ENCODE results near the gene ARMC8. TPM values are rescaled to one million over a fixed set of nuclear protein-coding genes. Genes with fewer than 3 reads are reported as not detected.

ARMC8 gene
- total RNA-seq, 1 donor from 2014 or later = 42.5 TPM

GRCh38 chr3:138200424-138200823, 13.3 kb downstream of the ARMC8 start:
- Histone ChIP-seq H3K4me3 (ENCODE audit: low read depth, low read length) (no peak overlapping the region), H3K27me3 (ENCODE audit: control insufficient read depth, insufficient read depth, low read length) (no peaks in the 10 kb centered on the region), H3K36me3 (ENCODE audit: control insufficient read depth, insufficient read depth, low read length) (no peaks in the 10 kb centered on the region)
- TF ChIP-seq CTCF (IDR thresholded peaks at IDR 0.05; ENCODE audit: insufficient read depth, low read length, poor library complexity, severe bottlenecking) = no peak
- DNase-seq (ENCODE audit: low read depth) = no peak

GRCh38 chr3:138202945-138203701, 16.0 kb downstream of the ARMC8 start:
- no peak for DNase-seq (ENCODE audit: low read depth)
- Histone ChIP-seq H3K27me3 (ENCODE audit: control insufficient read depth, insufficient read depth, low read length) (no peaks in the 10 kb centered on the region), H3K4me3 (ENCODE audit: low read depth, low read length) (no peak overlapping the region), H3K36me3 (ENCODE audit: control insufficient read depth, insufficient read depth, low read length) (no peaks in the 10 kb centered on the region)
- TF ChIP-seq CTCF (IDR thresholded peaks at IDR 0.05; ENCODE audit: insufficient read depth, low read length, poor library complexity, severe bottlenecking) = no peak

GRCh38 chr3:138203938-138204337, 16.8 kb downstream of the ARMC8 start:
- no peak for DNase-seq (ENCODE audit: low read depth)
- Histone ChIP-seq H3K36me3 (ENCODE audit: control insufficient read depth, insufficient read depth, low read length) (no peaks in the 10 kb centered on the region), H3K4me3 (ENCODE audit: low read depth, low read length) (no peak overlapping the region), H3K27me3 (ENCODE audit: control insufficient read depth, insufficient read depth, low read length) (no peaks in the 10 kb centered on the region)
- no peak for TF ChIP-seq CTCF (IDR thresholded peaks at IDR 0.05; ENCODE audit: insufficient read depth, low read length, poor library complexity, severe bottlenecking)

GRCh38 chr3:138205527-138205926, 18.4 kb downstream of the ARMC8 start:
- no peaks in the 10 kb centered on the region for H3K27me3 ChIP-seq (ENCODE audit: control insufficient read depth, insufficient read depth, low read length)
- no peaks in the 10 kb centered on the region for H3K36me3 ChIP-seq (ENCODE audit: control insufficient read depth, insufficient read depth, low read length)
- no peak for TF ChIP-seq CTCF (IDR thresholded peaks at IDR 0.05; ENCODE audit: insufficient read depth, low read length, poor library complexity, severe bottlenecking)
- H3K4me3 ChIP-seq (ENCODE audit: low read depth, low read length) = no peak overlapping the region
- DNase-seq (ENCODE audit: low read depth) = no peak

- no peak for DNase-seq (ENCODE audit: low read depth)
- no peak overlapping the region for H3K4me3 ChIP-seq (ENCODE audit: low read depth, low read length)
- H3K27me3 ChIP-seq (ENCODE audit: control insufficient read depth, insufficient read depth, low read length) = no peaks in the 10 kb centered on the region
- no peak for TF ChIP-seq CTCF (IDR thresholded peaks at IDR 0.05; ENCODE audit: insufficient read depth, low read length, poor library complexity, severe bottlenecking)
- H3K36me3 ChIP-seq (ENCODE audit: control insufficient read depth, insufficient read depth, low read length) = no peaks in the 10 kb centered on the region
Measured at GRCh38 chr3:138206196-138206595, 19.1 kb downstream of the ARMC8 start.

GRCh38 chr3:138210528-138210927, 23.4 kb downstream of the ARMC8 start:
- Histone ChIP-seq H3K36me3 (ENCODE audit: control insufficient read depth, insufficient read depth, low read length) (no peaks in the 10 kb centered on the region), H3K27me3 (ENCODE audit: control insufficient read depth, insufficient read depth, low read length) (no peaks in the 10 kb centered on the region), H3K4me3 (ENCODE audit: low read depth, low read length) (no peak overlapping the region)
- no peak for TF ChIP-seq CTCF (IDR thresholded peaks at IDR 0.05; ENCODE audit: insufficient read depth, low read length, poor library complexity, severe bottlenecking)
- DNase-seq (ENCODE audit: low read depth) = no peak
